OCI-M1 (cell line): ENCODE results near the gene C9orf43.
"Not testable (repeated sequence)": the region's sequence is repeated elsewhere in the genome, so short reads cannot be mapped to it uniquely, and the experiment has no call there.

Source experiments
- DNase-seq: peaks from one replicate; lab custom pipeline; 2025; lab: John Stamatoyannopoulos, UW

Gene C9orf43

DNA sequence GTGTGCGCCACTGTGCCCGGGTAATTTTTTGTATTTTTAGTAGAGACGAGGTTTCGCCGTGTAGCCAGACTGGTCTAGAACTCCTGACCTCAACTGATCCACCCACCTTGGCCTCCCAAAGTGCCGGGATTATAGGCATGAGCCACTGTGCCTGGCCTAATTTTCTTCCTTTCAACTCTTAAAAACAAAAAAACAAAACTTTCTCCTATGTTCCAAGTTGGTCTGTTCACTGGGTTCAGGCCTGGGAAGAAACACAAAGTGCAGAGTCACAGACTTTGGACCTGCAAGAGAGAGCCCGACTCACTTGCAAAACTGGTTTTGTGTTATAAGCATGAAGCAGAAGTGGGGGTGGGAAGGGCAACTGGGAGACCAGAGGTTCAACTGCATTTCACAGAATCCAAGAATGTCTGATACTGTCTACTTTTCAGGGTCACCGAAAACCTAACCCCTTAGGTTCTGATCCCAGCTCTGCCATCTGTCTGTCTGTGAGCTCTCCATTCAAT is 28.6 kb upstream of the C9orf43 start:
- no peak for DNase-seq

DNA sequence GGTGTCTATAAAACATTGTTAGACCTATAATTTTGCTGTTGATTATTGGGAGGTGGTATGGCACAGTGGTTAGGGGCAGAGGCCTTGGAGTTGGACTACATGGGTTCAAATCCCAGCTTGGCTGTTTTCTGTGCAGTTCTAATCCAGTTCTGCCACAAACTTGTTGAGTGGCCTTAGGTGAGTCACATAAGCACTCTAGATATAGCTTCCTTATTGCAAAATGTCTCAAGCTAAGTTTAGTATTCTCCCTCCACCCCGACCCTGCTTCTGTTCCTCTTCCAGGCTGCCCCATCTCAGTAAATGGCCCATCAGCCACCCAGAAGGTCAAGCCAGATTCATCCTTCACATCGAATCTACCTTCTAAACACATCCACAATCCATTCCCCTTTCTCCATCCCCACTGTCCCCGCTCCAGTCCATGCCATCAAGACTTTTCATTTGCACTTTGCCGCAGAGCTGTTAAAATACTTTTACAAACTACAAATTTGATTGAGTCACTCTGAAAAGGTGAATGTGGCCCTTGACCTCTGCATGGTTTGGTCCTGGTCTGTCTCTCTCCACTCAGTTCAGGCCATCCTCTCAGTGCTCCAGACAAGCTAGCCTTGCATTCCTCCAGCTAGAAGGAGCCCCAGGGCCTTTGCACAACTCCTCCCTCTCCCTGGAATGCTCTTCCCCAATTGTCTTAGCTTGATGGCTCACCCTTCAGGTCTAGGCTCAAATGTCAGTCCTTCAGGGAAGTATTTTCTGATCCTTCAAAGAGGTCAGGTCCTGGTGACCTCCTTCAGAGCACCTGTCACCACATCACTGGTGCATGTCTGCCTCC is 23.8 kb upstream of the C9orf43 start:
- DNase-seq, result no peak

DNA sequence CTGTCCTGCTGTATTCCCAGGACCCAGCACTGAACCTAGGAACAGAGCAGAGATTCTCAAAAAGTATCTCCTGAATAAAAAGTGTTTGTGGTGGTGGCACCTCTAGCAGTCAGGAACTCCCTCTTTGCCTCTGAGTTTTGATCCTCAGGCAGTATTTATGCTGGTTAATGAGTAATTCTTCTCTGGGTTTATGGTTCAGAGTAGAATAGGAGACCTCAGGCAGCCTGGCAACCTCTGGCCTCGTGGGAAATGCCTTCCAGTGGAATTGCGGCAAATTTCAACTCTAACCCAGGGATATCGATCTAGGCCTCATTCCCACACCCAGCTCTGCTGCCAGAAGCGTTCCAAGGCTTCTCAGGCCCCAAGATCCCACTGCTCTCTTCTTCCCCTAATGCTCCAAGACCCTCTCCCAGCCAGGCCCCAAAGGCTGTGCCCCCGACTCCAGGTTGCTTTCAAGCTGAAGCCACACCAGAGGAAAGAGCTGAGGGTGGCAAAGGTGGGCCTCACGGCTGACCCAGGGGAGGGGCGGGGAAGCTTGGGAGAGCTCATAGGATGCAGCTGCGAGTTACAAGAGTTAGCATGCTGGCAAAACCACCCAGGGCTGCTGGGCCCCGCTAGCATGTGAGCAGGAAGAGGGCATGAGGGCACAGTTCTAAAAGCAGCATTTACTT is 22.9 kb upstream of the C9orf43 start:
- DNase-seq, result no peak

DNA sequence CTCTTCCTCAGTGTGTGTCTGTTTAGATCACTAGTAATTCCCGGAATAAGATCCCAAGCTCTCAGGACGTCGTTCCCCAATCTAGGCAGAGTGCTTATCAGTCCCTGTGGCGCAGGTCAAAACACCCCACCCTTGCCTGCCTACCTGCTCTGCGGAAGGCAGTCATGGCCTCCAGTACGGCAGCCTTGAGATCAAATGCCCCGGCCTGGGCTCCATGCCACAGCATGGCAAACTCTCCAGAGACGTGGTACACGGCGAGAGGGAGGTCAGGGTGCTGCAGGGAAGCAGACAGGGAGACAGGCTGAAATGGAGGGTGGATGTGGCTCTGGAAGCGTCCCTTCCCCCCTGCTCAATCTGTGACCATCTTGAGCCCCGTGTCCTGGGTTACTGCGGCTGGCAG is 21.7 kb upstream of the C9orf43 start:
- DNase-seq, result no peak

DNA sequence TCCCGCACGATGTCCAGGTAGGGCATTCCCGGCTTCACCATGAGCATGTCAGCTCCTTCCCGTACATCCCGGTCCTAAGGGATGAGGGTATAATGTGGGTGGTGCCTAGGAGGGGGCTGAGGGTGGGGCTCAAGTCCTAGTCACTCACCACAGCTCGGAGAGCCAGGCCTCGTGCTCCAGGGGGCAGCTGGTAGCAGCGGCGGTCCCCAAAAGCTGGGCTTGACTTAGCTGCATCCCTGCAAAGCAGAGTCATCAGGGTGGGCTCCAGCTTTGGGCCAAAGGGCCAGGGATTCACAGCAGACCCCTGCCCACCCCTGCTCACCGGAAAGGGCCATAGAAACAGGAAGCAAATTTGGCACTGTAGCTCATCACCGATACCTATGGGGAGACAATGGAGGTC is 21.1 kb upstream of the C9orf43 start:
- no peak for DNase-seq

DNA sequence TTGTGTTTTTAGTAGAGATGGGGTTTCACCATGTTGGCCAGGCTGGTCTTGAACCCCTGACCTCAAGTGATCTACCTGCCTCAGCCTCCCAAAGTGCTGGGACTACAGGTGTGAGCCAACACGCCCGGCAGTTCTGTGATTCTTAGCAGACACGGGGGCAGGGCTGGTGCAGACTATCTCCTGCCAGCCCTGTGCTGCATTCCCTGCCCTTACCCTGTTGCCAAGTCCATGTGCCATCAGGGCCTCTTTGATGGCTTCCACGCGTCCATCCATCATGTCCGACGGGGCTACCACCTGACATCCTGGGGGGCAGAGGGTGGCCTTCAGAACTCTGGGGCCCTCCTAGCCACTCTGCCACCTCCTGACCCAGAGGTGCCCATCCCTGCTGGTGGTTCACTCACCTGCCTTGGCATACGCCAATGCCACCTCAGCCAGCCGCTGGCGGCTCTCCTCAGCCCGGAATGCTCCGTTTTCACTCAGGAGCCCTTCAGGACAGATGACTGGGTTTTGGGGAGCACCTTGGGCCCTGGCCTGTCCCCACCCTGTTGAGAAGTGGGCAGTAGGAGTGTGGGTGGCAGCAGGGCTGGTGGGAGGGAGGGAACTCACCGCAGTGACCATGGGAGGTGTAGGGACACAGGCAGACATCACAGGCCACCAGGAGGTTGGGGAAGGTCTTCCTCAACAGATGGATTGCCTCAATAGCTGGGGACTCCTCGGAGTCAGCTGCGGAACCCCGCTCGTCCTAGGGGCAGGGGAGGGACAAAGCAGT is 20.2 kb upstream of the C9orf43 start:
- no peak for DNase-seq

DNA sequence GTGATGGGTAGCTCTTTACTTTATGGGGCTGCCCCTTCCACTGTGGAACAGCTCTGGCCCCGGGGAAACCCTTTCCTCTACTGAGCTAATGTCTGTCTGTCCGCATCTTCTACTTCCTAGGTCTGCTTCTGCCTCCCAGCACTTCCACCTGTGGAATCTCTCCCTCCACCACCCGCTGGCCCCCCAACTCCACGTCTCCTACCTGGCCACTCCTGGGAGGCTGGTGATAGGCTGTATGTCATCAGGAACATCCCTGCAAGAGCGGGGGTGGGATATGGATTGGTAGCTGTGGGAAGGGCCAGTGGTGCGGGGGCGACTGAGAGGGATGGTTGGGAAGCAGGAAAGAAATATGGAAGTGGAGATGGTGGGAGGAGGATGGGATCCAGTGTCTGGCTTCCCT is 18.6 kb upstream of the C9orf43 start:
- DNase-seq, result no peak

DNA sequence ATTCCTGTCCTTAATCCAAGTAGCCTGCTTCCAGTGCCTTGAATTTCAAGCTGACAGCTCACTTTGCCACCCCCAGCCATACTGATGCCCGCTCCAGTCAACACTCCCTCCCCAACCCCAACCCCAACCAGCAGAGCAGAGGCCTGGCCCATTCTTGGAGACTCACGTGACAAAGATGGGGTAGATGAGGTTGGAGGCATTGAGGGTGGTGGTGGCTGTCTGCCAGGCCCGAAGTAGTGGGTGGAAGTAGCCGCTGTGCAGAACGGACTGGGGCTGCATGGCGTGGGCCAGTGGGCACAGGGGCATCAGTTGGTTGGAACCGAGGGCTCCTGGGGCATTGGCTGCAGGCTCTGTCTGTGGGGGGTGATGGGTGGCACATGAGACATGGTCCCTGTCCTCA is 17.3 kb upstream of the C9orf43 start:
- no peak for DNase-seq

DNA sequence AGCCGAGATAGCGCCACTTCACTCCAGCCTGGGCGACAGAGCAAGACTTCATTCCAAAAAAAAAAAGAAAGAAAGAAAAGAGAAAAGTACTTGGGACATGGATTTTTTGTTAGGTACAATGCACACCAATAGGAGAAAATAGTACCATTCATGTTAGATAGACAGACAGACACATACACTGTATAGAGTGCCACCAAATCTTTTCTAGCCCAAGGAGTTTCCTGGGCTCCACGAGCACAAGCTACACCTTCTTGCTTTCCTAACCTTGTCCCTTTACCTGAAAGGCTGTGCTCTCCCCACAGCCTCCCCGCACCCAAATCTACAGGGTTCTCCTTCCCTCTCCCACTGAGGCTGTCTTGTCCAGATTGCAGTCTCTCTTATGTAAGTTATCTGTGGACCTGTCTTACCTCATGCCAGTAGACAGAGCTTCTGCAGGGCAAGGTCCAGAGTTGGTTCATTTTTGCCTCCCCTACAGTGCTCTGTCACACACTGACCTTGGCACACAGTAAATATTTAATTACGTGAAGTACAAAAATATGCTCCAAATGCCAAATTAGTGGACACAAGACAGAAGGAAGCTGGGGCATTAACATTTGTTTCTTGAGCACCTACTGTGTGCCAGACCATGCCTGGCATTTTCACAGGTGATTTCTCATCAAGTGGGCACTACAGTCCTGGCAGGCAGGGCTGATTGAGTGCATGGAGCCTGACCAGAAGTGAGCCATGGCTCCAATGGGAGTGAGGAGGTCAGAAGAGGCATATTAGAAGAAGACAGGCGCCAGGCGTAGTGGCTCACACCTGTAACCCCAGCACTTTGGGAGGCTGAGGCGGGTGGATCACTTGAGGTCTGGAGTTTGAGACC is 15.3 kb upstream of the C9orf43 start:
- no peak for DNase-seq

DNA sequence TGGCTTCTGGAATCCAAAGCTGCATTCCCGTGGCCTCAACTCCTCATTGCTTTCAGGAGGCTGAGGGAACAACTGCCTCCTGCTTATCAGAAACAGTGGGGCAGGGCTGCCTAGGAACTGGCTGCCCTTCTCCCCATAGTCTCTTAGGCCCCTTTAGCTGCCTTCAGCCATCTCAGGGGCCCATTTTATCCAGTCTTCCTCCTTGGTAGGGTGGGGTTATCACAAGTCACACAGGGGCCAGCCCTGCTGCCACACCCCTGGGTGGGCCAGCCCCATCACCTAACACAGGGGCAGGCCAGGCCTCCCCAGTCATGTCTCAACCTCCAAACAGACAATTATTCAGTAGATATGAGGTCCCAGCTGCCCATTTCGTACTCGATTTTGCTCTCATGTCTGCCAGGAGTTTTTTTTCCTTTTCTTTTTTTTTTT is 13.3 kb upstream of the C9orf43 start:
- DNase-seq, result peak; percentile 27

DNA sequence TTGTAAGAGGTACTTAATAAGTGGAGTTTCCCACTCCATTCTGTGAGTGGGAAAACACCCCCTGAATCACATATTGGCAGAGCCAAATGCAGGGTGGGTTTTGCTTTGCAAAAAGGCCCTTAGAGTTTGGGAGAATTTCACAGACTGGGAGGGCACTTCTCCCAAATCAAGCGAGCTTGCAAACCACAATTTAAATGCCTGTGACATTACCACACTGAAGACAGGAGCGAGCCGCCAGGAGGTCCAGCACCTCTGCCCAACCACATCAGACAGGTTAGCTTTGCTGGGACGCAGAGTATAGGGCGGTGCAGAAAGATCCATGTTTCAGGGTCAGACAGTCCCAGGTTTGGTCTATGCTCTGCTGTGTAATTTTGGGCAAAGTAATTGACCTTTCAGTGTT is 11.8 kb upstream of the C9orf43 start:
- DNase-seq, result no peak

DNA sequence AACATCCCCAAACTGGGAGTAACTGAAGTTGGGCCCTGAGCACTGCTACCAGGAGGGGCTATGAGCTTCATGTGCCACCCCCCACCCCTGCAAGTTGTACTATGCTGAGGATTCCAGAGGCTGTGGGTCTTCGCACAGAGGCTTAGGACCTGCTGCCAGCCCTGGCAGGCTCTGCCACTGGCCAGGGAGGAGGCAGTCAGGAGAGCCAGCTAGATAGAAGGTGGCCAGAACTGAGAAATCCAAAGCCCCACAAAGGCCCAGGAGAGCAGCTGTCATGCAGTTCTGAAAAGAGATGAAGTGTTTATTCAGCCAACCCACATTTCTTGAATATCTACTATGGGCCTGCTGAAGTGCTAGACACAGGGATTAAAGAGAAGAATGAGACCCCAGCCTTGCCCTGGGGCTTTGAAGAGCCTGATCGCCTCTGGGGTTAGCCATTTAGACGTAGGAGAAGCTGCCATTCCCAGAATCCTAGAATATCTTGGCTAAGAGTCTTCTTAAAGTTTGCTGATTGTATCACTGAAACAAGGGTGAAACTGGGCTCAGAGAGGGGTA is 10.8 kb upstream of the C9orf43 start:
- no peak for DNase-seq

DNA sequence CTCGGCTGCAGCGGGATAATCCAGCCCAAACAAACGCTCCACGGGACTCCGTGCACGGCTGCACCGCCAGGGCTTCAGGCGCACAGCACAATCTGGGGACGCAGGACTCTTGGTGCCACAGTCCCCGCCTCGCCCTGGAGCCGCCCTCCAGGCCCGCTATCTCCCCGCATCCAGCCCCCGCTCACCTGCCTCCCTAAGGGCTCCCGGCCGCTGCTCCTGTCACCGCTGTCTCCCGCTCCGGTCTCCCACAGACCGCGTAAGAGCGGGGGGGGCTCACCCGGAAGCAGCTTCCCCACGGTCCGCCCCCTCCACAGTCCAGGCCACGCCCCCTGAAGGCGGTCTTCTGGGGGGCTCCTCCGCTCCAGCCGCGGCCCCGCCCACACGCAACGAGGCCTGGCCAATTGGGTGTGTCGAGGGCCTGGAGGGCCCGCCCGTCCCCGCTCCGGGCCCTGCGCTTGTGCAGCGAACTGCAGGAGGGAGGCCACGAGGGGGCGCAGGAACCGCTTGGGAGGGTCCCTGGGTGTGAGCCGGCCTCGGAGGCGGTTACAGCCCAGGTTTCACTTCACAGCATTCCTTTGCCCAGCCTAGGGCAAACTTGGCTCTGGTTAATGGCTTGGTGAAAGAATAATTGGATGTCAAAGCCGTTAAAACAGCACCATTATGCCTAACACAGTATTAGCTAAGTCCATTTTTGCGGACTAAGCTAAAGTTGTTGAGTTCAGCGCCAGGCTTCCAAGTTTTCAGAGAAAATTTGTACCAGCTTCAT is 9.3 kb upstream of the C9orf43 start, which contains the start of gene ALAD:
Gene ALAD (minus strand): TSS at position 258 of the 766 bp plus-strand sequence. CDS start 7,725 bp downstream, outside the sequence.
- DNase-seq, result peak; percentile 98

DNA sequence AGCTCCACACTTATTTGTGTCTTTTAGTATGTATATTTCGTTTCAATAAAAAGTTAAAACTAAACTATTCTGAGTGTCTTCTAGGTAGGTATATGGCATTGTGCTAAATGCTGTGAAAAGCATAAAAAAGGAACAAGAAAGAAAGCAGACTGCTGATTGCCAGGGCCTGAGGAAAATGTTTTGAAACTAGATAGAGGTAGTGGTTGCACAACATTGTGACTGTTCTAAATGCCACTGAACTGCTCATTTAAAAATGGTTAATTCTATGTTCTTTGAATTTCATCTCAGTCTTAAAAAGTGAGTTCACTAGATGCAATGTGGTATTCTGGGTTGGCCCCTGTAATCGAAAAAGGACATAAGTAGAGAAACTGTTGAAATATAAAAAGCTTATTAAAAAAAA is 6.9 kb upstream of the C9orf43 start:
- DNase-seq, result peak; percentile 73

DNA sequence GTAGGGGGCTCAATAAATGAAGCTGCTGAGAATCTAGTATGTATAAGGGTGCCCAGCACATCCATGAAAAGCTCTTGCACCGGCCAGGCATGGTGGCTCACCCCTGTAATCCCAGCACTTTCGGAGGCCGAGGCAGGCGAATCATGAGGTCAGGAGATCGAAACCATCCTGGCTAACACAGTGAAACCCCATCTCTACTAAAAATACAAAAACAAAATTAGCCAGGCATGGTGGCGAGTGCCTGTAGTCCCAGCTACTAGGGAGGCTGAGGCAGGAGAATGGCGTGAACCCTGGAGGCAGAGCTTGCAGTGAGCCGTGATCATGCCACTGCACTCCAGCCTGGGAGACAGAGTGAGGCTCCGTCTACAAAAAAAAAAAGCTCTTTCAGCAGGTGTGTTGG is 4.2 kb upstream of the C9orf43 start:
- DNase-seq, result not testable (repeated sequence)

DNA sequence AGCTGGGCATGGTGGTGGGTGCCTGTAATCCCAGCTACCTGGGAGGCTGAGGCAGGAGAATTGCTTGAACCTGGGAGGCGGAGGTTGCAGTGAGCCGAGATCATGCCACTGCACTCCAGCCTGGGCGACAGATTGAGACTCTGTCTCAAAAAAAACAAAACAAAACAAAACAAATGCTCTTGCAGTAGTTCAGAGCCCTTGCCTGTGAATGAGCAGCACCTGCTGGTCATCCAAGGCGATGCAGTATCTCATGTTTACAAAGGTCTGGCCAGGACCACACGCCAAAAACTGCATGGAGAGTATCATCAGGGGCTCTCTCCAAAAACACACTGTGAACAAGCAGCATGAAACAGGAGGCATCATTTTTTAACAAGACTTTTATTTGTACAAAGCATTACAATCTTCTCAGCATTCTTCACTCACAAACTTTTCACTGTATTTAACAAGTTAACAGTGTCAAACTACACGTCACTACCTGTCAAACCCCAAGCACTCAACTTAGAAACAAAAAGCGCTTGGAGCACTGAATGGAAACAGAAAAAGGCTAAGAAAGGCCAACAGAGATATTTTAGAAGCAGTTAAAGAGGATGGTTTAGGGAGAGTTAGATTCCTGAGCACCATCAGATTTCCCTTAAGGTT is 3.6 kb upstream of the C9orf43 start:
- peak; percentile 81 for DNase-seq

DNA sequence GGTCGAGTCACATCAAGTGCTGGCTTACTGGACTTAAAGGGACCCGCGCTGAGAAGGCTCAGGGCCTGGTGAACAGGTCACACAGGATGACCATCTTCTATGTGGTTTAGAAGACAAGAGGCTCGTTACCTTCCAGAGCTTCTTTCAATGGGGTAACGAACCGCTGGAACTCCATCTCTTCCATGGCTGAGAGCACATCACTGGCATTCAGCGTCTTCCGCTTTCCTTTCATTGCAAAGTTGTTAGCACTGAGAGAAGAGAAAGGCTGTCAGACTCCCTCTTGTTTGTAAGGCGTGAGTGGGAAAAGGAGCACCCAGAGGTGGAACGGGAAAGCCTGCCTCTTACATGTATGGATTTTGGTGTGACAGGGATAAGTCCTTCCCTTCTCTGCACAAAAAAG is 1.1 kb upstream of the C9orf43 start:
- peak; percentile 47 for DNase-seq

DNA sequence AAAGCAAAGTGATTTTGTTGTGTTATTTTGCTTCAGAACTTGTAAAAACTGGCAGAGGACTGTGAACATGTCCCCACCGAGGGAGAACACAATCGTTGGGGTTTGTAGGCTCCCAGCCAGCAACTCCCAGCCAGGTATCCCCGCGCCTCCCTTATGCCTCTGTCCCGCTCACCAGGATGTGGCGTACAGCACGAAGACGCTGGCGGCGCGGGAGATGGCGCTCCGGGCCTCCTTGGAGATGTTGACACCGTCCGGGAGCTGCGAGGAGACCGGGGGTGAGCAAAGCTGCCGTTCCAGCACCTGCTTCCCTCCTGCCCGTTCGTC is 702 bp upstream of the C9orf43 start:
- no peak for DNase-seq

DNA sequence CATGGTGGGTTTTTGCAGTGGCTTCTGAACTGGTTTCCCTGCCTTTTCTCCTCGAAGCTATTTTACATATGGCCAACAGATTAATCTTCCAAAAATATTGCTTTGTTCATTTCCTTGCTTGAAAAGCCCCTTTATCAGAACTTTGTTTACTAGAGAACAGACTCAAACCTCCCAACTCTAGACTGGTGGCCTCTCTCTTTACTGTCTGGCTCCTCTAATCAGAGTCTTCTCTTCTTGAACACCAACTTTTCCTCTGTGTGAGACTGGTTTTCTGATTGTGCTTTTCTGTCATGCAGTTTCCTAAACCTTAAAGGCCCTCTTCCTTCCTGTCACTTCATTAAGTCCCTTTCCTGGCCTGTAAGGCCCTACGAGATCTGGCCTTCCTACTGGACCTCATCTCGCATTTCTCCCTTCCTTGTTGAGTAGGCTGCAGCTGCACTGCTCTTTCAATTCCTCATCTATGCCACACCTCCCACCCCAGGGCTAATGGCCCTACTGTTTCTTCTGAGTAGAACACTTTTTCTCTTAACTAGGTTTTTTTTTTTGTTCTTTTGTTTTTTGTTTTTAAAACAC is 5.7 kb downstream of the C9orf43 start:
- DNase-seq, result no peak

DNA sequence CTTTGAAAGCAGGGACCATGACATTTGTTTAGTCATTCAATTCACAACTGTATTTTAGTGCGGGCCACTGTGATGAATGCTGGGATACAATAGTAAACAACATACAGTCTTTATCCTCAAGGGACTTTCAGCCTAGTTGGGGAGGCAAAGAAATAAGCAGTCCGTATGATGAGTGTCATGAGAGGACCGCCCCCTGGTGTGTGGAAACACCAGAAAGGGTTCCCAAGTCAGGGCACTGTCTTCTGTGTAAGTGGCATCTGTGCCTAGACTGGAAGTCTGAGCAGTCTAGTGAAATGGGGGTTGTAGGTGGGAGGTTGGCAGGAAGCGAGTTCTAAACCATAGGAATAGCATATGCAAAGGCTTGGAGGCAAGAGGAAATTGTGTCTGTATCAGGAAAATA is 6.8 kb downstream of the C9orf43 start:
- no peak for DNase-seq
